GM12878 (cell line): ENCODE measurements around the gene RIMS3. TPM values are rescaled to one million over a fixed set of nuclear protein-coding genes. Genes with fewer than 3 reads are reported as not detected.

Experiments used
- ATAC-seq: fragments of 200-7000 bp; cut with Tn5 transposase; 3 replicates; pipeline ENCODE4 v1.9.1; 2020; ENCODE audit warnings: mild to moderate bottlenecking, moderate library complexity
- BruUV-seq: library from RNA; stranded (reverse); fragments of 400-500 nt; replicated peaks from 2 replicates; lab custom pipeline; 2021; lab: Mats Ljungman, UMichigan
- CTCF ChIA-PET: fragments of 300-600 bp; sonication (Branson Sonifier 250); formaldehyde crosslinking; extraction: SDS; loops from one replicate; lab custom pipeline; 2021; ENCODE audit warnings: inconsistent platforms; lab: Yijun Ruan, JAX
- POLR2A ChIA-PET: fragments of 350-600 bp; formaldehyde crosslinking; extraction: SDS; loops from one replicate; lab custom pipeline; 2021; ENCODE audit warnings: inconsistent platforms; lab: Charles Lee
- RAD21 ChIA-PET: fragments of 300-600 bp; sonication (Branson Sonifier 250); formaldehyde crosslinking; loops from one replicate; lab custom pipeline; 2023; ENCODE audit warnings: antibody characterized with exemption; ENCODE audit not compliant: unreplicated experiment; lab: Charles Lee
- SMC1A ChIA-PET: fragments of 300-600 bp; sonication (Branson Sonifier 250); formaldehyde crosslinking; loops from one replicate; lab custom pipeline; 2023; ENCODE audit not compliant: unreplicated experiment, uncharacterized antibody; lab: Charles Lee
- DNase-seq: peaks from one replicate; pipeline ENCODE4 v3.0.0-alpha.2; 2011; ENCODE audit warnings: low read depth, low spot score
- FAIRE-seq: peaks from 3 replicates; lab custom pipeline; 2011; peaks lifted over from hg19 to GRCh38; lab: Jason Lieb, UNC
- H2AFZ ChIP-seq: 2 replicates; pipeline ENCODE4 v1.6.0; 2011; ENCODE audit warnings: low read depth, low read length, control low read depth; ENCODE audit not compliant: control insufficient read depth
- H3K27ac ChIP-seq: 2 replicates; pipeline ENCODE4 v1.5.1; 2011; ENCODE audit warnings: control low read depth; ENCODE audit not compliant: control insufficient read depth, insufficient read depth
- H3K27me3 ChIP-seq, 2 experiments: replicated peaks in 1 of 2; 2 replicates each; pipeline versions ENCODE4 v1.6.0 to v1.6.1; 2011; ENCODE audit warnings: low read length in 1 of 2; ENCODE audit not compliant: control insufficient read depth in 2 of 2, insufficient read depth in 2 of 2
- H3K36me3 ChIP-seq, 2 experiments: 2 replicates each; pipeline ENCODE4 v1.5.1; 2011; ENCODE audit warnings: low read length in 1 of 2; ENCODE audit not compliant: control insufficient read depth in 2 of 2, insufficient read depth in 2 of 2
- H3K4me1 ChIP-seq: 2 replicates; pipeline ENCODE4 v1.6.1; 2011; ENCODE audit warnings: mild to moderate bottlenecking, low read length, moderate library complexity, mixed read lengths; ENCODE audit not compliant: control insufficient read depth, insufficient read depth
- H3K4me2 ChIP-seq: 2 replicates; pipeline ENCODE4 v1.6.0; 2011; ENCODE audit warnings: control low read depth; ENCODE audit not compliant: control insufficient read depth, insufficient read depth
- H3K4me3 ChIP-seq: fragments of 200-600 bp; sonication (generic); 2 replicates; pipeline ENCODE4 v1.5.1; 2016
- H3K79me2 ChIP-seq: 2 replicates; pipeline ENCODE4 v1.6.0; 2011; ENCODE audit warnings: low read length; ENCODE audit not compliant: control insufficient read depth, insufficient read depth
- H3K9ac ChIP-seq: 2 replicates; pipeline ENCODE4 v1.8.0; 2011; ENCODE audit warnings: low read length, control low read depth, mixed read lengths; ENCODE audit not compliant: control insufficient read depth, insufficient read depth
- H3K9me3 ChIP-seq: replicated peaks from 3 replicates; pipeline ENCODE4 v1.5.1; 2011; ENCODE audit warnings: mild to moderate bottlenecking, low read length; ENCODE audit not compliant: control insufficient read depth, insufficient read depth
- H4K20me1 ChIP-seq: 2 replicates; pipeline ENCODE4 v1.6.0; 2011; ENCODE audit not compliant: control insufficient read depth, insufficient read depth
- BHLHE40 ChIP-seq, 2 experiments: fragments of 450-650 bp in 1 of 2; IDR thresholded peaks; 2 replicates each; pipeline ENCODE4 v1.6.1; 2011 to 2017; ENCODE audit warnings: low read depth in 2 of 2, borderline replicate concordance in 1 of 2, improper control_type of control experiment in 1 of 2, low read length in 1 of 2, mild to moderate bottlenecking in 1 of 2
- E4F1 ChIP-seq: fragments of 450-650 bp; IDR thresholded peaks from 2 replicates; pipeline ENCODE4 v1.6.1; 2018; ENCODE audit warnings: borderline replicate concordance, mild to moderate bottlenecking; ENCODE audit not compliant: partially characterized antibody
- FOXM1 ChIP-seq: IDR thresholded peaks from 2 replicates; pipeline ENCODE4 v1.6.1; 2012; ENCODE audit warnings: low read depth, mild to moderate bottlenecking, inconsistent platforms, low read length, moderate library complexity
- MXI1 ChIP-seq: fragments of 150-350 bp; IDR thresholded peaks from 2 replicates; pipeline ENCODE4 v1.6.1; 2011; ENCODE audit warnings: low read depth, mild to moderate bottlenecking, inconsistent platforms, low read length, improper control_type of control experiment
- MYB ChIP-seq: fragments of 150-350 bp; IDR thresholded peaks from 2 replicates; pipeline ENCODE4 v1.6.1; 2014; ENCODE audit warnings: mild to moderate bottlenecking, low read depth, low read length, borderline replicate concordance
- NFYB ChIP-seq: IDR thresholded peaks from 2 replicates; pipeline ENCODE4 v1.6.1; 2011; ENCODE audit warnings: low read depth, mild to moderate bottlenecking, low read length, improper control_type of control experiment, moderate library complexity; ENCODE audit not compliant: insufficient read depth
- PAX5 ChIP-seq: IDR thresholded peaks from 2 replicates; pipeline ENCODE4 v1.6.1; 2011; ENCODE audit warnings: low read depth, low read length, borderline replicate concordance
- POLR2AphosphoS5 ChIP-seq: IDR thresholded peaks from 2 replicates; pipeline ENCODE4 v1.6.1; 2011; ENCODE audit warnings: mild to moderate bottlenecking, low read length, inconsistent platforms
- SMARCA5 ChIP-seq: fragments of 450-650 bp; IDR thresholded peaks from 2 replicates; pipeline ENCODE4 v1.6.1; 2017; ENCODE audit warnings: mild to moderate bottlenecking
- SREBF2 ChIP-seq: IDR thresholded peaks from 2 replicates; pipeline ENCODE4 v1.6.1; 2012; ENCODE audit warnings: mild to moderate bottlenecking, low read length
- STAT1 ChIP-seq: fragments of 450-650 bp; conservative IDR thresholded peaks from 2 replicates; pipeline ENCODE4 v1.6.1; 2014; ENCODE audit warnings: antibody characterized with exemption, mild to moderate bottlenecking
- SUZ12 ChIP-seq: fragments of 200-600 bp; sonication (generic); IDR thresholded peaks from one replicate; pipeline ENCODE4 v1.6.1; 2018; ENCODE audit warnings: antibody characterized with exemption, mild to moderate bottlenecking; ENCODE audit not compliant: unreplicated experiment
- ZBED1 ChIP-seq: IDR thresholded peaks from 2 replicates; pipeline ENCODE4 v1.6.1; 2016; ENCODE audit warnings: borderline replicate concordance
- ZNF24 ChIP-seq: fragments of 450-650 bp; IDR thresholded peaks from 2 replicates; pipeline ENCODE4 v1.6.1; 2017; ENCODE audit warnings: antibody characterized with exemption, mild to moderate bottlenecking
- ZNF274 ChIP-seq: IDR thresholded peaks from one replicate; pipeline ENCODE4 v1.8.0; 2011; ENCODE audit not compliant: insufficient read length, insufficient read depth
- ZNF384 ChIP-seq: IDR thresholded peaks from 2 replicates; pipeline ENCODE4 v1.6.1; 2012; ENCODE audit warnings: low read depth, mild to moderate bottlenecking, low read length, improper control_type of control experiment, borderline replicate concordance
- ZNF687 ChIP-seq: fragments of 450-650 bp; IDR thresholded peaks from 2 replicates; pipeline ENCODE4 v1.6.1; 2017; ENCODE audit warnings: mild to moderate bottlenecking, moderate library complexity
- WGBS: methylation state at CpG from one replicate; pipeline ENCODE4 v1.1.6; 2016; ENCODE audit warnings: low lambda C conversion rate; ENCODE audit not compliant: insufficient replicate concordance, insufficient coverage; ENCODE audit errors: missing lambda C conversion rate; 5-methylcytosine and 5-hydroxymethylcytosine counted together
- in situ Hi-C: fragments of 300-500 bp; cut with MboI; formaldehyde crosslinking; loops from 9 replicates; pipeline ENCODE4 v1.14.3; 2018; ENCODE audit warnings: mixed read lengths
- intact Hi-C: fragments of 100-400 bp; cut with micrococcal nuclease; formaldehyde crosslinking; loops from one replicate; pipeline ENCODE4 v1.14.2; 2022; ENCODE audit not compliant: unreplicated experiment
- polyA plus RNA-seq, 11 experiments: library from polyadenylated mRNA; depleted of rRNA in 4 of 11; unstranded in 6 of 11; stranded (reverse) in 5 of 11; fragments of >200 nt; fragmentation: Nextera tagmentation in 4 of 11; fragmentation: Illumina TruSeq in 1 of 11; extraction: Ambion mirVana in 4 of 11; extraction: Trizol in 1 of 11; gene quantifications; 1 replicate in 1 of 11; 2 replicates in 10 of 11; pipeline versions ENCODE4 v1.2.1 to v1.2.3, GENCODE V29; 2011 to 2016; ENCODE audit warnings: inconsistent platforms in 2 of 11, missing spikeins in 2 of 11, low read depth in 1 of 11
- total RNA-seq, 4 experiments: library from RNA; depleted of rRNA in 3 of 4; stranded (reverse); fragments of >200 nt in 3 of 4; fragmentation: Illumina TruSeq in 1 of 4; extraction: Trizol in 1 of 4; gene quantifications; 2 replicates each; pipeline versions ENCODE4 v1.2.1 to v1.2.3, GENCODE V29; 2013 to 2021

Gene RIMS3
- total and polyA plus RNA-seq, 10 of the 15 experiments (the other 5 are each of a cell fraction or from before 2014, with no cell fraction given), result 0.02 to 4.7 (median 0.39) TPM

GRCh38 chr1:40645118-40645680, 20.3 kb downstream of the RIMS3 start (continued):
- TF ChIP-seq E4F1, result no peak
- TF ChIP-seq NFYB, result no peak
- no peak for TF ChIP-seq POLR2AphosphoS5
- TF ChIP-seq SMARCA5, result no peak
- TF ChIP-seq STAT1, result no peak
- TF ChIP-seq PAX5, result no peak

GRCh38 chr1:40641601-40642242, 23.8 kb downstream of the RIMS3 start:
- no peak for ATAC-seq
- TF ChIP-seq NFYB, result no peak
- TF ChIP-seq MXI1, result no peak
- no peak for TF ChIP-seq ZNF24
- TF ChIP-seq SUZ12, result no peak
- no peak for TF ChIP-seq BHLHE40 (IDR thresholded peaks at IDR 0.05; ENCODE audit: borderline replicate concordance in 1 of 2, low read depth in 2 of 2, low read length in 1 of 2)
- no peak for TF ChIP-seq ZNF384
- TF ChIP-seq ZNF687, result no peak
- no peak for TF ChIP-seq ZBED1
- TF ChIP-seq SREBF2, result no peak
- no peak for TF ChIP-seq ZNF274
- no peak for TF ChIP-seq FOXM1
- TF ChIP-seq MYB, result no peak

More at GRCh38 chr1:40641601-40642242, 23.8 kb downstream of the RIMS3 start:
- CTCF ChIA-PET, result no interaction called here
- no peaks in the 10 kb centered on the region for H3K4me1 ChIP-seq
- DNase-seq, result no peak
- H3K79me2 ChIP-seq, result no peaks in the 10 kb centered on the region
- H3K27ac ChIP-seq, result no peak overlapping the region
- POLR2A ChIA-PET, result interaction anchor here (0.5 kb wide), 1 partner anchor 15 kb away, joined by 6 read pairs; no protein-coding TSS in a partner anchor
- H3K9ac ChIP-seq, result no peak overlapping the region
- no peaks in the 10 kb centered on the region for H3K27me3 ChIP-seq
- no TSS peak for BruUV-seq
- H3K9me3 ChIP-seq, result no peaks in the 10 kb centered on the region
- WGBS, result 80% methylated on average over 18 of the region's 18 CpGs
- RAD21 ChIA-PET, result no interaction called here
- no peaks in the 10 kb centered on the region for H4K20me1 ChIP-seq
- SMC1A ChIA-PET, result no interaction called here
- no peak for FAIRE-seq
- in situ Hi-C loops (no loop called here), intact Hi-C loops (no loop called here)
- no peaks in the 10 kb centered on the region for H3K36me3 ChIP-seq
- H2AFZ ChIP-seq, result no peak overlapping the region
- H3K4me2 ChIP-seq, result no peak overlapping the region
- H3K4me3 ChIP-seq, result no peak overlapping the region
